ENCODE data around the gene NFKBIL1. TPM values are rescaled to one million over a fixed set of nuclear protein-coding genes. Genes with fewer than 3 reads are reported as not detected.

Gene NFKBIL1
- total and polyA plus RNA-seq, 2 experiments from 2014 or later: 9.6 to 12.3 TPM

GRCh38 chr6:31510007-31510406 is 37.4 kb upstream of the NFKBIL1 start (continued):
- no peak for TF ChIP-seq REST (IDR thresholded peaks at IDR 0.05; ENCODE audit: unreplicated experiment)

- Mint-ChIP-seq H3K36me3 (ENCODE audit: low read depth) (peaks cover 23% of the 10 kb centered on the region), H3K4me1 (no peaks in the 10 kb centered on the region), H3K27ac (no peak overlapping the region), H3K4me3 (no peak overlapping the region), H3K27me3 (ENCODE audit: insufficient read depth, low read depth, poor library complexity) (peaks cover 2% of the 10 kb centered on the region), H3K9me3 (no peaks in the 10 kb centered on the region; the same call in 1 of the 3 replicates)
- H3K4me1 ChIP-seq (ENCODE audit: insufficient read depth): no peaks in the 10 kb centered on the region
- no peaks in the 10 kb centered on the region for H3K9me2 ChIP-seq (ENCODE audit: insufficient read depth)
- DNase-seq (ENCODE audit: low spot score): no peak
- H3K27ac ChIP-seq (ENCODE audit: low read depth): no peak overlapping the region
- no peaks in the 10 kb centered on the region for H3K79me2 ChIP-seq (replicated peaks; ENCODE audit: insufficient read depth)
- H3K4me3 ChIP-seq: no peak overlapping the region
- no peaks in the 10 kb centered on the region for H3K36me3 ChIP-seq (ENCODE audit: insufficient read depth)
- no peak overlapping the region for H2AFZ ChIP-seq
- no peaks in the 10 kb centered on the region for H3F3A ChIP-seq (replicated peaks; ENCODE audit: low read depth)
- H4K20me1 ChIP-seq (replicated peaks; ENCODE audit: insufficient read depth): no peaks in the 10 kb centered on the region
- H3K4me2 ChIP-seq: no peak overlapping the region
- H3K27me3 ChIP-seq (ENCODE audit: insufficient read depth): no peaks in the 10 kb centered on the region
- no peak for ATAC-seq
- TF ChIP-seq REST (IDR thresholded peaks at IDR 0.05; ENCODE audit: unreplicated experiment): no peak
- TF ChIP-seq JUNB (IDR thresholded peaks at IDR 0.05; ENCODE audit: unreplicated experiment): no peak
- no peak for TF ChIP-seq ZNF331 (CRISPR knock-in tag; IDR thresholded peaks at IDR 0.05; ENCODE audit: low read depth)
- TF ChIP-seq NANOG (IDR thresholded peaks at IDR 0.05; ENCODE audit: borderline replicate concordance): no peak
- TF ChIP-seq EZH2 (IDR thresholded peaks at IDR 0.05; ENCODE audit: low read depth, unreplicated experiment): no peak
- no peak for TF ChIP-seq ETS1 (IDR thresholded peaks at IDR 0.05)
- TF ChIP-seq ZNF462 (CRISPR knock-in tag; IDR thresholded peaks at IDR 0.05): no peak
- no peak for TF ChIP-seq ZNF114 (CRISPR knock-in tag; IDR thresholded peaks at IDR 0.05)
- TF ChIP-seq STAT1 (IDR thresholded peaks at IDR 0.05; ENCODE audit: unreplicated experiment): no peak
Observed at GRCh38 chr6:31513456-31514165, 33.8 kb upstream of the NFKBIL1 start.
